ENCODE results near the gene ATN1.

- no peak for TF ChIP-seq CTCF (IDR thresholded peaks at IDR 0.05)
- no peak for TF ChIP-seq EZH2 (IDR thresholded peaks at IDR 0.05)
Measured at GRCh38 chr12:6955108-6956020, 27.6 kb downstream of the ATN1 start.

Measured in neural progenitor cell (in vitro differentiated cells).